HepG2 (cell line): ENCODE data around the gene GNG3. TPM values are rescaled to one million over a fixed set of nuclear protein-coding genes. Genes with fewer than 3 reads are reported as not detected.

Source experiments
- CENPBD1 ChIP-seq: sonication (generic); formaldehyde crosslinking; IDR thresholded peaks from 2 replicates; pipeline ENCODE4 v1.8.0; 2022; ENCODE audit warnings: missing genetic modification reagents, low read depth, mild to moderate bottlenecking, borderline replicate concordance
- ETS1 ChIP-seq: sonication (generic); formaldehyde crosslinking; IDR thresholded peaks from 2 replicates; pipeline ENCODE4 v1.4.0; 2020; ENCODE audit warnings: missing genetic modification reagents
- HDAC6 ChIP-seq: fragments of 200-600 bp; sonication (generic); IDR thresholded peaks from 2 replicates; pipeline ENCODE4 v1.7.0; 2017; ENCODE audit warnings: mild to moderate bottlenecking, antibody characterized with exemption, low read length, low read depth
- HOXA7 ChIP-seq: sonication (generic); formaldehyde crosslinking; IDR thresholded peaks from 2 replicates; pipeline ENCODE4 v1.8.1; 2022; ENCODE audit warnings: mild to moderate bottlenecking, missing genetic modification reagents, moderate library complexity
- IKZF5 ChIP-seq: IDR thresholded peaks from 2 replicates; pipeline ENCODE4 v1.6.1; 2018; ENCODE audit warnings: missing genetic modification reagents, mild to moderate bottlenecking, missing compliant biosample characterization
- PCBP2 ChIP-seq: fragments of 200-400 bp; formaldehyde crosslinking; optimal IDR thresholded peaks from 2 replicates; pipeline ENCODE3; 2018; ENCODE audit warnings: low read length, low read depth; ENCODE audit not compliant: poor library complexity, severe bottlenecking
- RFXAP ChIP-seq: sonication (generic); formaldehyde crosslinking; IDR thresholded peaks from 2 replicates; pipeline ENCODE4 v1.4.0; 2020; ENCODE audit warnings: missing genetic modification reagents, borderline replicate concordance
- THRA ChIP-seq: sonication (generic); formaldehyde crosslinking; IDR thresholded peaks from 2 replicates; pipeline ENCODE4 v1.4.0; 2020; ENCODE audit warnings: missing genetic modification reagents, borderline replicate concordance
- XBP1 ChIP-seq: sonication (generic); formaldehyde crosslinking; IDR thresholded peaks from 2 replicates; pipeline ENCODE4 v1.5.0; 2020; ENCODE audit warnings: missing genetic modification reagents
- ZBTB20 ChIP-seq: sonication (generic); formaldehyde crosslinking; IDR thresholded peaks from 2 replicates; pipeline ENCODE4 v1.8.1; 2023; ENCODE audit warnings: missing genetic modification reagents, low read depth, mild to moderate bottlenecking, borderline replicate concordance
- ZBTB44 ChIP-seq: sonication (generic); formaldehyde crosslinking; IDR thresholded peaks from 2 replicates; pipeline ENCODE4 v1.4.0; 2020; ENCODE audit warnings: missing genetic modification reagents
- ZMAT5 ChIP-seq: sonication (generic); formaldehyde crosslinking; IDR thresholded peaks from 2 replicates; pipeline ENCODE4 v1.5.0; 2020; ENCODE audit warnings: mild to moderate bottlenecking, low read depth, missing genetic modification reagents, borderline replicate concordance
- ZNF180 ChIP-seq: sonication (generic); formaldehyde crosslinking; IDR thresholded peaks from 2 replicates; pipeline ENCODE4 v1.4.0; 2020; ENCODE audit warnings: low read depth, missing genetic modification reagents, borderline replicate concordance
- ZNF556 ChIP-seq: sonication (generic); formaldehyde crosslinking; IDR thresholded peaks from 2 replicates; pipeline ENCODE4 v1.4.0; 2020; ENCODE audit warnings: mild to moderate bottlenecking, missing genetic modification reagents, borderline replicate concordance
- ZNF644 ChIP-seq: IDR thresholded peaks from 2 replicates; pipeline ENCODE4 v1.6.1; 2016; ENCODE audit warnings: low read depth
- ZNF678 ChIP-seq: sonication (generic); formaldehyde crosslinking; IDR thresholded peaks from 2 replicates; pipeline ENCODE4 v1.4.0; 2020; ENCODE audit warnings: mild to moderate bottlenecking, missing genetic modification reagents
- ZNF704 ChIP-seq: sonication (generic); formaldehyde crosslinking; IDR thresholded peaks from 2 replicates; pipeline ENCODE4 v1.8.1; 2023; ENCODE audit warnings: mild to moderate bottlenecking, inconsistent platforms, moderate library complexity, missing genetic modification reagents, borderline replicate concordance
- polyA plus RNA-seq, 8 experiments: library from polyadenylated mRNA; depleted of rRNA in 3 of 8; stranded (reverse) in 7 of 8; unstranded in 1 of 8; fragments of >200 nt; fragmentation: Illumina TruSeq in 4 of 8; extraction: Trizol in 4 of 8; gene quantifications; 2 replicates each; pipeline versions ENCODE4 v1.2.1 to v1.2.3, GENCODE V29; 2011 to 2016; ENCODE audit warnings: low read depth in 4 of 8, missing spikeins in 1 of 8, mixed read lengths in 1 of 8; ENCODE audit not compliant: insufficient read depth in 1 of 8
- total RNA-seq, 5 experiments: library from RNA; depleted of rRNA; stranded (reverse); fragments of >200 nt; fragmentation: Illumina TruSeq; extraction: Trizol; gene quantifications; 2 replicates each; pipeline ENCODE4 v1.2.3, GENCODE V29; 2016; ENCODE audit warnings: low read depth in 1 of 5

GNG3 gene
- total and polyA plus RNA-seq, 2 of the 13 experiments (the other 11 are each of a cell fraction or from before 2014, with no cell fraction given), result not detected

- no peak for TF ChIP-seq ETS1 (CRISPR knock-in tag)
- TF ChIP-seq ZMAT5, result no peak
- peak; percentile 60; the same call in 1 of the 2 replicates for TF ChIP-seq IKZF5 (CRISPR knock-in tag)
- TF ChIP-seq CENPBD1 (CRISPR knock-in tag), result no peak
- TF ChIP-seq XBP1, result no peak
- 0 out of 2 replicates have a peak, but pooled peaks have one; percentile 36 for TF ChIP-seq ZBTB20 (CRISPR knock-in tag)
- no peak for TF ChIP-seq ZNF644 (CRISPR knock-in tag)
- TF ChIP-seq PCBP2, result no peak
- TF ChIP-seq THRA, result peak; percentile 43
- no peak for TF ChIP-seq ZBTB44 (CRISPR knock-in tag)
- no peak for TF ChIP-seq RFXAP (CRISPR knock-in tag)
- no peak for TF ChIP-seq ZNF180 (CRISPR knock-in tag)
- TF ChIP-seq ZNF704, result no peak
- no peak for TF ChIP-seq HOXA7
- TF ChIP-seq ZNF556 (CRISPR knock-in tag), result peak; percentile 64
- peak; percentile 22; the same call in 1 of the 2 replicates for TF ChIP-seq ZNF678
- TF ChIP-seq HDAC6, result no peak
Measured at GRCh38 chr11:62678770-62679696, 28.4 kb upstream of the GNG3 start, which contains the start of gene UBXN1 (continued).
